Sigmoid colon (tissue), 3 donors: ENCODE data around the gene LRP1B.

ENCODE experiments used
- CTCF ChIP-seq, 4 experiments: fragments of 450-650 bp in 3 of 4; fragments of 200-600 bp in 1 of 4; IDR thresholded peaks; one replicate each; pipeline ENCODE4 v1.5.1; 2016 to 2019; ENCODE audit warnings: antibody characterized with exemption in 4 of 4, mild to moderate bottlenecking in 3 of 4, moderate library complexity in 2 of 4
- POLR2A ChIP-seq, 2 donors: fragments of 450-650 bp; IDR thresholded peaks; one replicate each; pipeline ENCODE4 v1.6.1; 2016; ENCODE audit warnings: antibody characterized with exemption in 2 of 2, mild to moderate bottlenecking in 2 of 2, moderate library complexity in 2 of 2

- TF ChIP-seq CTCF (IDR thresholded peaks at IDR 0.05): no peak
- no peak for TF ChIP-seq POLR2A (IDR thresholded peaks at IDR 0.05)
Measured at GRCh38 chr2:140804700-140805260, 1326.0 kb downstream of the LRP1B start.
